NCI-H526 treated with DMSO at 0.1 percent for 48 hours (cell line): Measurements from ENCODE around the gene VPS25.
"Not testable (repeated sequence)": the region's sequence is repeated elsewhere in the genome, so short reads cannot be mapped to it uniquely, and the experiment has no call there.

Experiments
- DNase-seq: peaks from one replicate; lab custom pipeline; 2025; lab: John Stamatoyannopoulos, UW

Gene VPS25

GRCh38 chr17:42768006-42768405 lies 5.2 kb upstream of the VPS25 start:
- DNase-seq = not testable (repeated sequence)

GRCh38 chr17:42769964-42770363 lies 3.3 kb upstream of the VPS25 start:
- not testable (repeated sequence) for DNase-seq

GRCh38 chr17:42772945-42773289 lies 332 bp upstream of the VPS25 start:
- no peak for DNase-seq

GRCh38 chr17:42774066-42774745 lies 957 bp downstream of the VPS25 start:
- no peak for DNase-seq

- DNase-seq = no peak
Observed at GRCh38 chr17:42775534-42776098, 2.4 kb downstream of the VPS25 start.

GRCh38 chr17:42778570-42778969 lies 5.3 kb downstream of the VPS25 start:
- no peak for DNase-seq

- no peak for DNase-seq
Observed at GRCh38 chr17:42779304-42779935, 6.2 kb downstream of the VPS25 start.

- no peak for DNase-seq
Observed at GRCh38 chr17:42779936-42780850, 6.9 kb downstream of the VPS25 start, which contains the start of gene WNK4. WNK4 (plus strand) TSS chr17:42780610; CDS start chr17:42780699, 89 bp downstream.

- DNase-seq = no peak
Observed at GRCh38 chr17:42780851-42781638, 7.8 kb downstream of the VPS25 start.

GRCh38 chr17:42781639-42782165 lies 8.5 kb downstream of the VPS25 start:
- DNase-seq = no peak

GRCh38 chr17:42782166-42783061 lies 9.2 kb downstream of the VPS25 start:
- no peak for DNase-seq

GRCh38 chr17:42783062-42783790 lies 10.0 kb downstream of the VPS25 start:
- no peak for DNase-seq

- no peak for DNase-seq
Observed at GRCh38 chr17:42783791-42784138, 10.5 kb downstream of the VPS25 start.

GRCh38 chr17:42784409-42784808 lies 11.2 kb downstream of the VPS25 start:
- DNase-seq = no peak

GRCh38 chr17:42784811-42785592 lies 11.8 kb downstream of the VPS25 start:
- DNase-seq = no peak

GRCh38 chr17:42787266-42787665 lies 14.0 kb downstream of the VPS25 start:
- DNase-seq = no peak

GRCh38 chr17:42791948-42792347 lies 18.7 kb downstream of the VPS25 start:
- no peak for DNase-seq

- no peak for DNase-seq
Observed at GRCh38 chr17:42792545-42792944, 19.3 kb downstream of the VPS25 start.

GRCh38 chr17:42795061-42795460 lies 21.8 kb downstream of the VPS25 start:
- no peak for DNase-seq
